Embryonic facial prominence (tissue), 1 donor: Measurements from ENCODE around the gene LRRC45.

Experiments used
- DNase-seq: peaks from one replicate; pipeline ENCODE4 v3.0.0-alpha.2; 2016; ENCODE audit errors: extremely low spot score

Gene LRRC45

DNA sequence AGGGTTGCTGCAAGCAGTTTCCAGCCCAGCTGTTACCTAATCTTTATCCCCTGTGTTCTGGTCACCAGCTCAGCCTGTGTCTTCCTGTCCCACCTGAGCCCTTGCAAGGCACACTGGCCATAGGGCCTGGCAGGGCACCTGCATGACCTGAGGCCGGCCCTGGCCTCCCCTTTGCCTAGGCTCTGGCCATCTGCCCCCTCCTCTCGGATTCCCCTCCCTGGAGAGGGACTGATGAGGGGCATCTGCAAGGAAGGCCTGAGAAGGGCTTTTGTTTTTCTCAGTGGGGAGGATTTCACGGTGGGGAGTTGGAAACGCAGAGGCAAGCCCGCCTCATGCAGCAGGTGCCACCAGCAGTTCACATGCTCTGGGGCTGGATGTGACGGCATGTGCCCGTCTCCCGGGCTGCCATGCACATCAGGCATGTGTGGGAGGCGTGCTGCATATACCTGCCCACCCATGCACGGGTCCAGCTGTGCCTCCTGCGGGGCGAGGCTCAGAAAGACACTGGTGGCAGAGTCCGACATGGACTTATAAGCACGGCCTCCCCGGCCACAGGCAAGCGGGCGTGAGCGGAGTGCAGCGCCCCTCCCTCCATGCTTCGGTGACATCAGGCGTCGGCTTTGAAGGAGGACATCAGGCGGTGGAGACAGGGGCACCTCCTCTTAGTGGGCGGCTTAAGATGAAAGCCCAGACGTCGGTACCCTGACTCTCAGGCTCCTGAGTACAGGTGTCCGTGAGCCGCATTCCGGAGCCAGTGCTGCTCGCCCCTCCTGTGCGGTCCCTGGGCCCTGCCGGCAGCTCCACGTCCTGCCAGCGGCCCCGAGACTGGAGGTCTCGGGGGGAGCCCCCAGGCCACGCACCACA is 29.1 kb upstream of the LRRC45 start:
- no peak for DNase-seq

DNA sequence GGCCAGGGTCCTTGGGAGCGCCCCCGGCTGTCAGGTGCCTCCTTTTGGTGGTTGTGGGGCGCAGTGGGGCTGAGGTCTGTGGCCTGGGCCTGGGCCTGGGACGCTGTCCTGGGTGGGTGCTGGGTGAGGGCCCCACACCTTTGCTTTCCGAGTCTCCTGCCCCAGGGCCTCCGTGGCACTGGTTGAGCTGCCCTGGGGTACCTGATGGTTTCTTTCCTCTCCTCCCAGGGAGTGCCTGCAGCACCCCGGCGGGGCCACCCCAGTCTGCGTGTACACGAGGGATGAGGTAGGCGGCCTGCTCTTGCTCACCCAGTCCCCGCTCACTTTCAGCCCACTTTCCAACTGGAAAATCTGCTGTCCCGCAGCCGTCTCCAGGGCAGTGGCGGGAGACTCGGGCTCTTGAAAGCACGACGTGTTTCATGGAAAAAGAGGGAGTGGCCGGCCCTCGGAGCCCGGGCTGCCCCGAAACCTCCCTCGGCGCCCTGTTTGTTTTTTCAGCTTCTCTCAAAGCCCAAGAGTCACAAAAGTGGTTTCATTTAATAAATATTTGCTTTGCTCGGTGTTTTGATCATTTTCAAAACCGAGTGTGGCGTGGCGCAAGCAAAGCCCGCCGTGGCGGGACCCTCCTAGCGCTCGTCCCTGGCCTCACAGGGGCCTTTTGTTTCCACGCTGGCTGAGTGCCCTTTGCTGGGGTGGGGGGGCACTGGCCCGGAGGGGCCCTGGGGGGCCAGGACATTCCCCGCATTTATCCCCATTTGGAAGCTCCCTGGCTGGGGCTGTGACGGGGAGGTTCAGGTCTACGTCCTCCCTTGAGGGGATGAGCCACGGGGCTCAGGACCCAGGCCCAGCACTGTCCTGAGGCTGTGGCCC is 28.3 kb upstream of the LRRC45 start:
- DNase-seq = no peak

DNA sequence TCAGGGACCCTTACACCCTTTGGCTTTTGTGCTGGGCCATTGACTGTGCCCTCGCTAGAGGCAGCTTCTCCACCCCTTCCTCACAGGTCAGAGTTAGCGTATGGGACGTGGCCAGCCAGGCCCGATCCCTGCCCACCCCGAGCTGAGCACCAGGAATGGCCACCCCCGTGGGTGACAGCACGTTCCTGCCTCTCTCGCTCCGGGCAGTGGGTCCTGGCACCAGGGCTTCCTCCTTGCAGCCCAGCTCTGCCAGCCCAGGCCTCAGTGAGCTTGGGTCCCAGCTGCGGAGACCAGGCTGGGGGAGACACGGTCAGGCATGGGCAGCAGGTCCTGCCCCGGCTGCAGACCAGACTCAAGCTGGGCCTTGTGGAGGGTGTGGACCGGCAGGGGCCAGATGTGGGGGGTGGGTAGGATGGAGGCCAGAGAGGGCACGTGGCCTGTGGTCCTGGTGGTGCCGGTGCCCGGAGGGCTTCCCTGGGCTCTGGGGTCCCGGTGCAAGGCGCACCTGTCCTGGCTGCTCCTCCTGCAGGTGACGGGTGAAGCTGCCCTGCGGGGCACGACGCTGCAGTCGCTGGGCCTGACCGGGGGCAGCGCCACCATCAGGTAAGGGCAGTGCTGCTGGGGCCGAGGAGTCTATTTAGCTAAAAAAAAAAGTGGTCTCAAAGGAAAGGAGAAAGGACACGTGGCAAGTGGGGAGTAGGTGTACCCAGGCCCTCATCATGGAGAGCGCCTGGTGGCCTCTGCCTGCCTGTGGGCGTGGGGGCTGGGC is 27.5 kb upstream of the LRRC45 start:
- DNase-seq = no peak

DNA sequence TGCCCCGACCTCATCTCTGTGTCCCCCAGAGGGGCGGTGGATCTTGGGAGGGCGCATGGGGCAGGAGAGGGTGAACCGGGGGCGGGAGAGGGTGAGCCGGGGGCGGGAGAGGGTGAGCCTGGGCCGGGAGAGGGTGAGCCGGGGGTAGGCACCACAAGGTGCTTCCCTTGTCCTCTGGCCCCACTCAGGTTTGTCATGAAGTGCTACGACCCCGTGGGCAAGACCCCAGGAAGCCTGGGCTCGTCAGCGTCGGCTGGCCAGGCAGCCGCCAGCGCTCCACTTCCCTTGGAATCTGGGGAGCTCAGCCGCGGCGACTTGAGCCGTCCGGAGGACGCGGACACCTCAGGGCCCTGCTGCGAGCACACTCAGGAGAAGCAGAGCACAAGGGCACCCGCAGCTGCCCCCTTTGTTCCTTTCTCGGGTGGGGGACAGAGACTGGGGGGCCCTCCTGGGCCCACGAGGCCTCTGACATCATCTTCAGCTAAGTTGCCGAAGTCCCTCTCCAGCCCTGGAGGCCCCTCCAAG is 26.8 kb upstream of the LRRC45 start:
- no peak for DNase-seq

DNA sequence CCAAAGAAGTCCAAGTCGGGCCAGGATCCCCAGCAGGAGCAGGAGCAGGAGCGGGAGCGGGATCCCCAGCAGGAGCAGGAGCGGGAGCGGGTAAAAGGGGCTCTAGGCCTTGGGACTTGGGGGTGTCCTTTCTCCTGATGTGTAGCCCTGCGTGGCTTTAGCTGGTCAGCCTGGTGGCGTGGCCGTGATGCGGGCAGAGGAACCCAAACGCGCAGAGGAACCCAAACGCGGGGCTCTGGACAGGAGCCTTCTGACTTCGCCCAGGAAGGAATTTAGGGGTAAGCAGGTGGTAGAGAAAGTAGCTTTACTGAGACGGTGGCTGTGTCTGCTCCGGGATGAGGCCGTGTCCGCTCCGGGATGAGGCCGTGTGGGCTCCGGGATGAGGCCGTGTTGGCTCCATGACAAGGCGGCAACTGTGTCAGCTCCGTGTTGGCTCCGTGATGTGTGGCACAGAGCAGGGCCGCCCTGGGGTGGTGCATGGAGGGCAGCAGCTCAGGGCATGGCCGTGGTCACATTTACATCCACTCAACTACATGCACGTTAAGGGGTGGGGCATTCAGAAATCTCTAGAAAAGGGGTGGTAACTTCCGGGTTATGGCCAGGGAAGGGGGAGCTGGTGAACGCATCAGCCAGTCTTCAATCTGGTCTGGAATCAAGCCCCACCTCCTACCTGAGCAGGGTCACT is 26.2 kb upstream of the LRRC45 start:
- no peak for DNase-seq

DNA sequence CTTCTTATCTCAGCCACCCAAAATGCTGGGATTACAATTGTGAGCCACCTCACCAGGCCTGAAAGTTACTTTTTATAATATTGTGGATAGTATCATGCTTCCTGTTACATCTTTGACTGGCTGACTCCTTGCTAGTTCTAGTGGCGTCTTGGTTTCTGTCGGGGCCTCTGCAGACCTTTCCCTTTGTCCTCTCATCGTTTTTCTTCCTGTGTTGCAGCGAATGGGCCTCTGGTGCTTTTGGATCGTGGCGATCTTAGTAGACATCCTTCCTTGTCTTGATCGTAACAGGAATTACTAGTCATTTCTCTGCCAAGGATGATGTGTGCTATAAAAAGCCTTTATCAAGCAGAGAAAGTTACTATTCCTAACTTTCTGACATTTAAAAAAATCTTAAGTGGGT is 24.9 kb upstream of the LRRC45 start:
- no peak for DNase-seq

DNA sequence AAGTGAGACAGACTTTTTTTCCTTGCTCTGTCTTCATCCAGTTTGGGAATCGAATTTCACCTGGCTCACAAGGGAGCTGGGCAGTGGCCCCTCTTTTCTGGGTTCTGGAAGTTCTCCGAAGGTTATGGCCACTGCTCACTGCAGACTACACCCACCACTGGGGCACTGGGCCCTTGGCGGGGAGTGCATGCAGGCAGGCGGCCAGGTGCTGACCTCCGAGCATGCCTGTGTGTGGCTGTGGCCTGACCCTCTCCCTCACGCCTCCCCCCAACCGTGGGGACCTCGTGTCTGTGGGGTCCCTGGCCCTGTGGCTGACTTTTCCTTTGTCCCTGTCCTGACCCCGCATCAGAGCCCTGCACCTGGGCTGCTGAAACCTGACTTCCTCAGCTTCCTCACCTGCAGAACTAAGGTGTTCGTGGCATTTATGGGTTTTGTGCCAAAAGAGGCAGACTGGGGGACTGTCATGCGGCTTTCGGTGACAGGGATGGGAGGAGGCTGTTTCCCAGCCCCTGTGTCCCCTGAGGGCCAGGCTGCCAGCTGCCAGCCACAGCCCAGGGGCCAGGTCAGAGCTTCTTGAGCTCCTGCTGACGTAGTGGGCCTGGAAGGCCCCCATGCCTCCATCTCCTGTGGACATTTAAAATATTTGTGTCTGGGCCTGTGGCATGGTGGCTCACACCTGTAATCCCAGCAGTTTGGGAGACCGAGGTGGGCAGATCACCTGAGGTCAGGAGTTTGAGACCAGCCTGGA is 24.2 kb upstream of the LRRC45 start:
- DNase-seq = no peak

DNA sequence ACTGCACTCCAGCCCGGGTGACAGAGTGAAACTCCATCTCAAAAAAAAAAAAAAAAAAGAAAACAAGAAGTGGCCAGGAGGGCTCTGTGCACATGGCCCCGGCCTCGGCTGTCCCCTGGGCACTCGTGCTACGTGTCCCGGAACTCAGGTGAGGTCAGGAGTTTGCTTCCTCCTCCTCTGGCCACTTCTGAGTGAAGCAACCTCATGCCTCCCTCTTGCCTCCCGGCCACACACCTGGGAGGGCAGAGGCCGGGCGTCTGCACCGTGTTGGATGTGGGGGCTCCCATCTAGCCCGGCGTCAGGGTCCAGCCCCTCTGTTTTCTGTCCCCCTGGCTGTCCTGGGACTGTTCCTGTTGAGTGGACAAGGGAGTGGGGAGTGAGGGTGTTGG is 23.5 kb upstream of the LRRC45 start:
- DNase-seq = no peak

DNA sequence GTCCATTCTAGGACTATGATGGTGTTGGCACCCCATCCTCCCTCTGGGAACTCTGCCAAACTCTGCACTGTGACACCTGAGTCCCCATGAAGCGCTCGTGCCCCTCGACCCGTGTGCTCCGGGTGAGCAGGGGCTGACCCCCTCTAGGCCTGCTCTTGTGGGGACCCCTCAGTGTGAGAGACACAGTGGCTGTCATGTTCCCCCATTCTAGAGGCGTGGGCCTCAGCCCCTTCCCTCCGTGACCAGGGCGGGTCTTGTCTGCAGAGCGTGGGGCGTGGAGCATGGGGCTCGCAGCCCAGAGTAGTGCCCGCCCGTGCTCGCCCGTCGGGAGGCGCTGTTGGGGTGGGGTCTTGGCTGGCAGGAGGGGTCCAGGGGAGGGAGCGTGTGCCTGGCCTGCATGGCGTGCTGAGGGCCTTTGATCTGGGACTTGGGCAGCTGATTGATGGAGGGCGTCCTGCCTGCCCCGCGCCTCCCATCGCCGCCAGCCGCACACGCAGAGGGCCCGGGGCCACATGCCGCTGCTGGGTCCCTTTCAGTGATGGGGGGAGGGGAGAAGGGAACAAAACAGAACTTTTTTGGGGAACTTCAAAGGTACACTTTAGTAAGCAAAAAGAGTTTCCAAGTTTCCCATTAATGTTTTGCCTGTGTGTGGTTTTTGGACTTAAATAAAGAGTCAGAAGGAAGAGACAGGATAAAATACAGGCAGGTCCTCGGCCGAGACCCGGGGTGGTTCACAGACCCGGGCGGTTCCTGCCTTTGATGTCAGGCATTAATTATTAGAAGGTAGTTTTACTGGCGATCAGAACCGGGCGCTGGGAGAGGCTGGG is 22.9 kb upstream of the LRRC45 start:
- no peak for DNase-seq

DNA sequence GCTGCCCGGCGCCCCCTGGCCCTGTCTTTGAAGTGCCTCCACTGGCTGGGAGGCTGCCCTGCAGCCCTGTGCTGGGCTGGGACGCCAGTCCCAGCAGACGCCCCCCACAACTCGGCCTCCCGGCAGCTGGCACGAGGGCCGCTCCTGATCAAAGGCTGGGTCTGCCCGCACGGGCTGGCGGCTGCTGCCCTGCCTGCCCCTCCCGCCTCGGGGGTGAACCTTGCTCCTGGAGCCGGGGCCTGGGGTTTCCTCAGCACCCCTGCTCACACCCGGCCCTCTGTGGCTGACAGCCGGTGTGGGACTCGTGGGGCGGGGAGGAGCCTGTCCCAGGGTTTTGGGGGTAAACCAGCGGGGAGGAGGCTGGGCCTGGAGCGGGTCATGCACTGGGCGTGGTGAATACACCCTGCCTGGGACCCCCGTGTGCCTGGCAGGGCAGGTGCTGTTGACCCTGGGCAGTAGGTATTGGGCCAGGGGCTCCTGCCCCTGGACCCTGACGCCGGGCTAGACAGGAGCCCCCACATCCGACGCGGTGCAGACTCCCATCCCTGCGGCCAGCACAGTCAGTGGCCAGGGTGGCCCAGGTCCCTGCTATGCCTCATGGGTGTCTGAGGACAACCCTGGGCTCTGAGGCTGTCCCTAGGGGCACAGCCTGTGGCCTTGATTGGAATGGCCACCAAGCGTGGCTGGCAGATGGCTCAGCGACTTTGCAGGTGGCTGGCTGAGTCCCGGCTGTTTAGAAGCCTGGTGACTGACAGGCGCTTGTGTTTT is 22.1 kb upstream of the LRRC45 start:
- no peak for DNase-seq

DNA sequence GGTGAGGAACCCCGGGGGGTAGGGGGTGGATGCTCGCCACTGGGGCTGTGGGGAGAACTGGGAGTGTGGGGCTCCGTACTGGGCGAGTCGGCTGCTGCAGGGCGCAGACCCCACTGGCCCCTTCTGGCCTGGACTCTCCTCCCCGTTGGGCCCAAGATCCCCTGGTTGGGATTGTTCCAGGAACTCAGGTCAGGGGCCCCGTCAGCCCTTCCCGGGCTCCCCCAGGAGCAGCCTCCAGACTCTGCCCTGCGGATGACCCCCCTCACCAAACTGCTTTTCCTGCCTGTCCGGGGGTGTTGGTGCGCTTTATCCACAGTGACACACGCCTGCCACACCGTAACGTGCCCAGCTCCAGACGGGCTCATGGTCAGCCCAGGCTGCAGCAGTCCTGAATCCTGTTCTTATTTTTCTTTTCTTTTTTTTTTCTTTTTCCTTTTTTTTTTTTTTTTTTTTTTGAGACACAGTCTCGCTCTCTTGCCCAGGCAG is 21.5 kb upstream of the LRRC45 start:
- no peak for DNase-seq

DNA sequence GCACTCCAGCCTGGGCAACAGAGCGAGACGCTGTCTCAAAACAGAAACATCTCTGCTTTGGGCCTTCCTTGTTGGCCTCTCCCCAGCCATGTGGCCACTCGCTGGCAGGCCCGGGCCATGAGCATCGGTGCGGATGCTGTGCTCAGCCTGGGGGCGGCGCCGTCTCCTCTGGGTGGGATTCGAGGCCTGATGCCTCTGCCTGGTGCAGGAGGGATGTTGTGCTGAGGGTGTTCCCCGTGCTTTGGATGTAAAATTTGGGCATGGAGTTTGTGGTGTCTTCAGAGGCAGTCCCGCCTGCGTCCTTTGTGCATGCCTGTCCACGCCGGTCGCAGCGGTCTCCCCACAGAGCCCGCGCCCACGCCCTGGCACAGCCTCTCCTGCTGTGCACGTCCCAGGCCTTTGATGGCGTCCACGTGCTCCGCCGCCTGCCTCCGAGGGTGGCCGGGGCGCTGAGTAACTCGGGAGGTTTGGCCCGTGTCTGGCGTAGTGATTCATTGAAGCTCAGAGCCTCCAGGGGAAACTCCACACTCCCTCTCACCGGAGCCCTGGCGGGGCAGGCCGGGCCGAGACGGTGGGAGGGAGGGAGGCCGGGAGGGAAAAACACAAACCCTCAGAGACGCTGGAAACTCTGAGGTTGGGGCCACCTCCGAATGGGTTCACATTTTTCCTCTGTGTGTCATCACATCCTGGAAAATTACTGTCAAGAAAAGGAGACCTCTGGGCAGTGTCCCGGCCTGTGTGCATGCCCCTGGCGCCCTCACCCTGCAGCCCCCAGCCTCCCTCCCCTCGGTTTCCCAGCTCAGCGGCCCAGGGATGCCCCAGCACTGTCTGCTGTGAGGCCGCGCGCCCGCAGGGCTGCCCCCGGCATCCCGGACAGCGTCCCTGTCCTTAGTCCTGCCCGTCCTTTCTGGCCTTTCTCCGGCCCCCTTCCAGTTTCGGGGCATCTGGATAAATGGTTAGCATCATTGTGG is 19.4 kb upstream of the LRRC45 start:
- DNase-seq = no peak

DNA sequence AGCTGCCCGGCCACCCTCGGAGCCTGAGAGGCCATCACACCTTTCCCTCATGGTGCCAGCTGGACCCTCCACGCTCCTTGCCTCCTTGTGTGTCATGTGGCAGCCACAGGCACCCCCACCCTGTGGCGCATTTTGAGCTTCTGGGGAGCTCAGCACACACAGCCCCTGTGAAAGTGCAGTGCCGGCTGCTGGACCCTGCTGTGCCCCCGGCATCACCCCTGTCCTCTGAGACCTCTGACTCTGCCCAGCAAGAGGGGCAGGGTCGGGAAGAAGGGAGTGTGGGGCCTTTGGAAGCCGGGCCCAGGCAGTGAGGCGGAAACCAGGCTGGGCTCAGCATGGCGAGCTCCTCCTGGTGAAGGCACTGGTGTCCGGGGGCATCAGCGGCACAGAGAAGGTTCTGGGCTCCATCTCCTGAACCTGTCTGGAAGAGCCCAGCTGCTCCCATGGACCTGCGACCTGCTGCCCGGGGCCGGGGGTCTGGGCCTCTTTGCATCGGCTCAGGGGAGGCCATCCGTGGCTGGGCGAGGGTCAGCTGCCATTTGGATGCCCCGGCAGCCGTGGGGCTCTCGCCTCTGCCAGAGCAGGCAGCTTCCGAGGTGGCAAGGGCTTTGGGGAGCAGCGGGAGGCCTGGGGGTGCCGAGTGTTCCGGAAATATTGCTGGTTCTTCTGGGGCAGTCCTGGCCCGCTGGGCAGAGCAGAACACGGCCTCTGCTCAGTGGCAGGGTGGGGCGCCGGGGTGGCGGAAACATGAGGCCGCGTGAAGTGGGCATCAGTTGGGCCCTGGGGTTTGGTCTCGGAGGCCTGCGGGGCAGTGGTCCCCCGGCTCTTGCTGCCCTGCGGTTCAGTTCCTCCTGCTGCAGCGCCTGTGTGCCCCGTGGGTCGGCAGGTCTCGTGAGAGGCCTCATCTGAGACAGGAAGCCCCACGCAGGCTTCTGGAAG is 18.3 kb upstream of the LRRC45 start:
- DNase-seq = no peak

DNA sequence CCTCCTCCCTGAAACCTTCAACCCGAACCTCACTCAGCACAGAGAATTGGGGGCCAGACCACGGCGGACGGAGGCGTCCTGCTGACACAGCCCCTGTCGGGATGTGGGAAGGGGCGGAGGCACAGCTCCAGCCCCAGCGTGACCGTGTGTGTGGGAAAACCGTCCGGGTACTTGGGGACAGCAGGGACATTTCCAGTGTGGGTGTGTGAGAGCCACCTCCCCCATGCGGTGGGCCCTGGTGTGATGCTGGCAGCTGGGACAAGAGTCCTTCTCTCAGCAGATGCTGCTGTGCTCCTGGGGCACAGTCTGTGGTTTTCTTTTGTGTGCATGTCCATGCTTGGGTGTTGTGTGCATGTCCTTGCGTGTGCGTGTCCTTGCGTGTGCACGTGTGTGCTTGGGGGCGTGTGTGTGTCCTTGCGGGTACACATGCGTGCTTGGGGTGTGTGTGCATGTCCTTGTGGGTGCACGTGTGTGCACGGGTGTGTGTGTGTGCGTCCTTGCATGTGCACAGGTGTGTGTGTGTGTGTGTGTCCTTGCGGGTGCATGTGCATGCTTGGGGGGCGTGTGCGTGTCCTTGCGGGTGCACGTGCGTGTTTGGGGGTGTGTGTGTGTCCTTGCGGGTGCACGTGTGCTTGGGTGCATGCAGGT is 17.3 kb upstream of the LRRC45 start:
- no peak for DNase-seq

DNA sequence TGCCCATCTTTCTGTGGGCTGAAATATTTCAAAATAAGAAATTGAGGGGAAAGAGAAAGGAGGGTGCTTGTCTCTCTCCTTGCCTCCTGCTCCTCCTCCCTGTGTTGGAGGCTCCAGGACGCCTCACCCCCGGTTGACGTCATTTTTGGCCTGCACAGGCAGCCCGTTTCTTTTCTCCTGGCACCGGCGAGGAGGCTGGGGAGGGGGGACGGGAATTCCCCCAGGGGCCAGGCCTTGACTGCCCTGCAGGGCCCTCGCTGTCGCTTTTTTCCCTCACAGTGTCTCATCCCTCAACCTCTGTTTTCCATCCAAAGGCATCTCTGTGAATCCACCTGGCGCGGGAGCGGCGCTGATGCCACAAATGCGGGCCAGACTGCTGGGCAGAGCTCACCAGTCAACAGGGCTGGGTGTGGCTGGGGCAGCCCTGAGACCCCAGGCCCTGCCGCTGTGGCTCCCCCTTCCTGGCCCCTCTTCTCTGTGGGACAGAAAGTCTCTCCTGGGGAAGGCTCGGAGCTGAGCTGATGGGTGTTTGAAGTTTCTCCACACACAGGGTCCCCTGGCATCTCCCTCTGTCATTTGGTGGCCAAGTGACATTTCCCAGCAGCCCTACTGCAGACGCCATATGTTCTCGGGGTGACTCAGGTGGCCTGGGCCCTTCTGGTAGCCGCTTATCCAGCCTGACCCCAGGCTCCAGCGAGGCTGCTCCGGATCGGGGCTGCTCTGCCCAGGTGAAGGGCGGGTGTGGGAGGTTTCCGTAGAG is 16.5 kb upstream of the LRRC45 start:
- no peak for DNase-seq

DNA sequence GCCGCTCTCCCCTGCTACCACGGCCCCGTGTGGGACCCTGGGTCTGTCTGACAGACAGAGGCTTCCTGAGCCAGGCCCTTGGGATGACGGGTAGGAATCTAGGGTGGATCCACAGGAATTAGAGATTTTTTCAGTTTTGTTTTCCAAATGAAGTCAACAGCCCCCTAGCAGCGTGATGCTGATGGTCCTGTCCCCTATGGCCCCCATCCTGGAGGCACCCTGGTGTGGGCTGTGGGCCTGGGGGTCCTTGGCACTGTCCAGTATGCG is 15.9 kb upstream of the LRRC45 start:
- no peak for DNase-seq
